GM10847 (cell line): ENCODE data around the gene SEMA4D.

Experiments used
- POLR2A ChIP-seq: IDR thresholded peaks from 2 replicates; pipeline ENCODE4 v1.6.1; 2011; ENCODE audit not compliant: insufficient read length; ENCODE audit errors: extremely low read depth

The SEMA4D gene

DNA sequence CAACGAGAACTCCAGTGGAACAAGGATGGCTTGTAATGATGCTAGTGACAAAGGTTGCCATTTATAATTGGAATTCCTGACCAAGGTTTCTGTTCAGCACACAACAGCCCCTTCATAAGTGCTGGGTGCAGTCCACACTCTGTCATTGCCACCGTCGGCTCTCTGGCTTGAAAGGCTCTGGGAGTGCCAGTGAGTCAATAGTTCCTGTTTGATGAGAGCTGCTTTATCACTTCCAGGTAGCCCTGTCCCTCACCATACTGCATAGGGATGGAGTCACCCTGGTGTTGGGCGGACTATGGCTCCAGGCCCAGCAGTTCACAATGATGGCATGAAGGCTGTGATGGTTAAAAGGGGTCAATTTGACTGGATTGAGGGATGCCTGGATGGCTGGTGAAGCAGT is 34.6 kb upstream of the SEMA4D start:
- no peak for TF ChIP-seq POLR2A

- no peak for TF ChIP-seq POLR2A
These were observed 33.9 kb upstream of the SEMA4D start for GRCh38 chr9:89531766-89532165.

GRCh38 chr9:89530726-89531125 is 32.8 kb upstream of the SEMA4D start:
- TF ChIP-seq POLR2A = no peak

DNA sequence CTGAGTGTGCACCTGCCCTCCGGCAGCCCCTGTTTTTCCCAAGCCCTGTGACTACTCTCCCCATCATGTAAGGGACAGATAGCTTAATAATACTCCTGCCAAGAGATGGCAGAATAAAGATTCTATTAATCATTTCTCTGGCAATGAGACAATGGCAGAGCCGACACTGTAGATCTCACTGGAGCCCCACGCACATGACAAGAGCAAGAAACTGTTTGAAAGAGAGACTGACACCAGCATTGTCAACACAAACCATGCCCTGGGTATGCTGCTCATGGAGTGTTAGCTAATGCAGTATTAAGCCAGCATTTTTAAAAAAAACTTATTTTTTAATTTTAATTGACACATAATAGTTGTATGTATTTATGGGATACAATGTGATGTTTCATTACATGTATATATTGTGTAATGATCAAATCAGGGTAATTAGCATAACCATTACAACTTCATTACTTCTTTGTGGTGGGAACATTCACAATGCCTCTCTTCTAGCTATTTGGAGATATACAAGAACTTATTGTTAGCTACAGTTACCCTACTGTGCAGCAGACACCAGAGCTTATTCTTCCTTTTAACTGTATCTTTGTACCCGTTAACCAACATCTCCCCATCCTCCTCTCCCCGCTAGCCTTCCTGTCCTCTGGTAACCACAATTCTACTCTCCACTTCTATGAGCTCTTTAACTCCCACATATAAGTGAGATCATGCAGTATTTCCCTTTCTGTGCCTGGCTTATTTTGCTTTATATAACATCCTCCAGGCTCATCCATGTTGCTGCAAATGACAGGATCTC is 31.5 kb upstream of the SEMA4D start:
- no peak for TF ChIP-seq POLR2A

DNA sequence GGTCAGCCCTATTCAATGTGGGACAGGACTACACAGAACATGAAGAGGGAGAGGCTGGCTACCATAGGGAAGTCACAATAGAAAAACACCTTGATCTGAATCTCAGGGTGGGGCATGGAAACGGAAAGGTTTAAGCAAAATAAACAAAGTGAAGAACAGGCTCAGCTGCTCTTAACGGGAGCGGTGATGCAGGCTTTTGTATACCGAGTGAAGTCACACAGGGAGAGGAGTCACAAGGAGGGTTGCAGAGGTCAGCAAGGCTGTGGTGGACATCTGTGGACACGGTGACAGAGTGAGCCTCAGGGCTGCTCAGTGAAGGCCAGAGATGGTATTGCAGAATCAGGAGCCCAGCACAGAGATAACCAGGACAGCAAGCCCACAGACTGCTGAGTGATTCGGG is 30.6 kb upstream of the SEMA4D start:
- TF ChIP-seq POLR2A = no peak

GRCh38 chr9:89528131-89528530 is 30.2 kb upstream of the SEMA4D start:
- TF ChIP-seq POLR2A = no peak

- TF ChIP-seq POLR2A = no peak
These were observed 29.2 kb upstream of the SEMA4D start for GRCh38 chr9:89527084-89527483.

- no peak for TF ChIP-seq POLR2A
These were observed 28.8 kb upstream of the SEMA4D start for GRCh38 chr9:89526667-89527066.

GRCh38 chr9:89525446-89526374 is 27.8 kb upstream of the SEMA4D start:
- no peak for TF ChIP-seq POLR2A

- TF ChIP-seq POLR2A = no peak
These were observed 27.1 kb upstream of the SEMA4D start for GRCh38 chr9:89524963-89525362.

GRCh38 chr9:89523948-89524347 is 26.0 kb upstream of the SEMA4D start:
- TF ChIP-seq POLR2A = no peak

DNA sequence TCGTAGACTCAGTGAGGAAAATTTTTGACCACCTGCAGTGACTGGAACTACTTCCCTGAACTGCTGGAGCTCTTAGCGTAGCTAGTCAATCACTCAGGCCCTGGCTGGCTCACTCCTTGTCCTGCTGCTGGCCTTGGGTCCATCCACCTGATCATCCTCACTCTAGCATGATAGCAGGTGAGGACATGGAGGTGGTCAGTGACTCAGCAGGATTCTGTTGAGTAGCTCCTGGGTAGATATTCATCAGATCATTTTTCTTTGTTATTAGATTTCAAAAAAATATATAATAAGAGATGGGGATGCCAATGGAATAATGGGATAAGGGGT is 25.0 kb upstream of the SEMA4D start:
- no peak for TF ChIP-seq POLR2A

- no peak for TF ChIP-seq POLR2A
These were observed 24.5 kb upstream of the SEMA4D start for GRCh38 chr9:89522261-89522958.

DNA sequence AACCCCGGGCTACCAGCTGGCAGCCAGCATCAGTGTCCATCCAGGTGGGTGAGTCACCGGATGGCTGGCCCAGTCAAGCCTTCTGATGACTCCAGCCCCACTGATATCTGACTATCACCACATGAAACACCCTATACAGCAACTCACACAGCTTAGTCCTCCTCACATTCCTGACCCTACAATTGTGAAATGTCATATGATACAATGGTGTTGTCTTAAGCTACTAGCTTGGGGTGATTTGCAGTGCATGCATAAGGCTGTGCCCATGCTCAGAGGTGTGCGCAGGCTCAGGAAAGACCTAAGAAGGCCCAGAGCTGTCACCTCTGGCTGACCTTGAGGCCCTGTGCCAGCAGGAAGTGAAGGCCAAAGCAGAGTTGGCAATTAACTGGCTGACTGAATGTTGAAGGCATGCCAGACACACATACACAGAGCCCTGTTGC is 21.5 kb upstream of the SEMA4D start:
- no peak for TF ChIP-seq POLR2A

DNA sequence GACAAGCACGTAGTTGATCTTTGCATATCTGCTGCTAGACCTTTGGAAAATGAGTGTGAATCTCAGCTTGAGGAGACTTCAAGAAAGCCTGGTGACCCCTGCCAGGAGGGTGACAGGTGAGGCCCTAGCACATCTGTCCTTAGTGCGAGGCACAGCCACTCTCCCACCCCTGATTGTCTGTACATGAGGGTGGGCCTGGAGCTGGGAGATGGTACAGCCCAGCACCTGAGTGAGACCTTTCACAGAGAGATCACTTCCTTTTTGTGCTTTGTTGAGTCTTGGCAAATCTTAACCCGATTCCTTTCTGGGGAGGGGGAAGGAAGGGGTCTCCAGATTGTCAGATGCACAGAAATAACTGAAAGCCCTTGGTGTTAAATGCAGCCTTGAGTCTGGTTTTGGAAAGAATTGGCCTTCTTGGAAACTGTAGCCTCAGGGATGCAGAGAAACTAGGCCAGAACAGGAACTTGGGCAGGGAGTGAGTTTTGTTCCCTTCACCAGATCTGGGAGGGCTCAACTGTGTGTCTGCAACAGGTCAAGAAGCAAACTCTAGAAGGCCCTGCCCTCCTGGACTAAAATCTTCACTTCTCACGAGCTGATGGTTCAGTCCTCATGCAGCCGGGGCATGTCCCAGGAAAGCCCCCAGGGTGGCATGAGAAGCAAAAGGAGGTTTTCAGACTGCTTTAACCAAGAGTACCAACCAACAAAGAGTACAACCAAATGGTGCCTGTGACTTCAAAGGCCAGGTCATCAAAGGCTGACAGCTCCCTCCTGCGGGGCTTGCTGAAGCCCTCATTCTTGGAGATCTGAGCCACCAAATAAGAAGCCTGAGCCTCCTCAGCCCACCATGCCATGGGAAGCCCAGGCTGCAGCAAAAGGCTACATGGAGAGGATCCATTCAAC is 20.8 kb upstream of the SEMA4D start:
- TF ChIP-seq POLR2A = no peak
